Keratinocyte (primary cell): Measurements from ENCODE around the gene RELT. TPM values are rescaled to one million over a fixed set of nuclear protein-coding genes. Genes with fewer than 3 reads are reported as not detected.

Experiments
- DNase-seq: peaks from one replicate; pipeline ENCODE4 v3.0.0-alpha.2; 2011; ENCODE audit warnings: low read depth, missing footprints, low spot score
- FAIRE-seq: peaks from 2 replicates; lab custom pipeline; 2011; peaks lifted over from hg19 to GRCh38; lab: Jason Lieb, UNC
- H2AFZ ChIP-seq: 2 replicates; pipeline ENCODE4 v1.6.0; 2012; ENCODE audit warnings: low read length, control low read depth, inconsistent platforms; ENCODE audit not compliant: control insufficient read depth
- H3K27ac ChIP-seq: 2 replicates; pipeline ENCODE4 v1.5.1; 2011; ENCODE audit warnings: low read length; ENCODE audit not compliant: control insufficient read depth, insufficient read depth
- H3K27me3 ChIP-seq: 3 replicates; pipeline ENCODE4 v1.6.0; 2011; ENCODE audit warnings: low read length; ENCODE audit not compliant: control insufficient read depth, insufficient read depth; ENCODE audit errors: extremely low read depth
- H3K36me3 ChIP-seq, 2 experiments: 2 replicates in 1 of 2; 3 replicates in 1 of 2; pipeline ENCODE4 v1.5.1; 2011; ENCODE audit warnings: low read length in 2 of 2, mild to moderate bottlenecking in 1 of 2; ENCODE audit not compliant: control insufficient read depth in 2 of 2, insufficient read depth in 2 of 2; ENCODE audit errors: extremely low read depth in 1 of 2
- H3K4me1 ChIP-seq: 3 replicates; pipeline ENCODE4 v1.5.1; 2011; ENCODE audit warnings: low read length; ENCODE audit not compliant: control insufficient read depth, insufficient read depth; ENCODE audit errors: extremely low read depth
- H3K4me2 ChIP-seq: 3 replicates; pipeline ENCODE4 v1.6.0; 2011; ENCODE audit warnings: low read depth, low read length; ENCODE audit not compliant: control insufficient read depth, insufficient read depth; ENCODE audit errors: extremely low read depth
- H3K4me3 ChIP-seq, 3 experiments: fragments of 200-600 bp in 1 of 3; sonication (generic) in 1 of 3; 2 replicates in 2 of 3; 3 replicates in 1 of 3; pipeline ENCODE4 v1.5.1; 2011 to 2016; ENCODE audit warnings: low read length in 3 of 3, mild to moderate bottlenecking in 3 of 3, control low read depth in 2 of 3, inconsistent platforms in 1 of 3, low read depth in 1 of 3, mixed read lengths in 1 of 3, mixed run types in 1 of 3, moderate library complexity in 1 of 3; ENCODE audit not compliant: control insufficient read depth in 2 of 3, insufficient read depth in 2 of 3; ENCODE audit errors: extremely low read depth in 1 of 3
- H3K79me2 ChIP-seq: 2 replicates; pipeline ENCODE4 v1.6.0; 2012; ENCODE audit warnings: low read length; ENCODE audit not compliant: control insufficient read depth, insufficient read depth
- H3K9ac ChIP-seq: 3 replicates; pipeline ENCODE4 v1.6.0; 2011; ENCODE audit warnings: low read length; ENCODE audit not compliant: control insufficient read depth, insufficient read depth; ENCODE audit errors: extremely low read depth
- H3K9me1 ChIP-seq: 3 replicates; pipeline ENCODE4 v1.6.0; 2011; ENCODE audit warnings: low read length; ENCODE audit not compliant: control insufficient read depth, insufficient read depth; ENCODE audit errors: extremely low read depth
- H3K9me3 ChIP-seq: 2 replicates; pipeline ENCODE4 v1.5.1; 2012; ENCODE audit warnings: low read depth, low read length; ENCODE audit not compliant: control insufficient read depth
- H4K20me1 ChIP-seq: 3 replicates; pipeline ENCODE4 v1.6.0; 2011; ENCODE audit warnings: low read length; ENCODE audit not compliant: control insufficient read depth, insufficient read depth; ENCODE audit errors: extremely low read depth
- EZH2 ChIP-seq: IDR thresholded peaks from one replicate; pipeline ENCODE4 v1.6.1; 2012; ENCODE audit warnings: inconsistent platforms, mild to moderate bottlenecking, low read length, moderate library complexity
- dilution Hi-C: fragments of 300-500 bp; cut with MboI; formaldehyde crosslinking; loops from one replicate; pipeline ENCODE4 v1.7.0; 2020; ENCODE audit warnings: low sequenced_read_pairs; ENCODE audit not compliant: extremely low pct_ligation_motif_present
- polyA plus RNA-seq, 5 experiments: library from polyadenylated mRNA; depleted of rRNA in 3 of 5; stranded (reverse) in 3 of 5; stranded (forward) in 1 of 5; unstranded in 1 of 5; fragments of >200 nt; gene quantifications; 1 replicate in 1 of 5; 2 replicates in 3 of 5; 3 replicates in 1 of 5; pipeline versions ENCODE4 v1.2.1 to v1.2.3, GENCODE V29; 2011 to 2012; ENCODE audit warnings: missing spikeins in 2 of 5, low read depth in 1 of 5, low replicate concordance in 1 of 5
- TF ChIP-seq, protein P1 (sequence below), 3 experiments: IDR thresholded peaks in 1 of 3; conservative IDR thresholded peaks in 1 of 3; optimal IDR thresholded peaks in 1 of 3; 2 replicates in 2 of 3; 3 replicates in 1 of 3; pipeline versions ENCODE3 to v1.5.1; 2011; ENCODE audit warnings: low read length in 3 of 3, mild to moderate bottlenecking in 3 of 3, moderate library complexity in 2 of 3, control low read depth in 1 of 3, inconsistent platforms in 1 of 3; ENCODE audit not compliant: insufficient read depth in 2 of 3; ENCODE audit errors: extremely low read depth in 1 of 3

Gene RELT
- polyA plus RNA-seq, 1 donor (not counting 4 experiments of a cell fraction or from before 2014, with no cell fraction given): 4.2 TPM

- Histone ChIP-seq H2AFZ (no peak overlapping the region), H3K4me2 (no peak overlapping the region), H3K36me3 (peaks cover 9 to 14% of the 10 kb centered on the region in 2 experiments), H3K4me1 (no peaks in the 10 kb centered on the region), H3K9ac (no peak overlapping the region), H3K27ac (no peak overlapping the region), H3K79me2 (no peaks in the 10 kb centered on the region), H4K20me1 (no peaks in the 10 kb centered on the region), H3K9me1 (no peaks in the 10 kb centered on the region), H3K4me3 (no peak overlapping the region), H3K9me3 (no peaks in the 10 kb centered on the region), H3K27me3 (no peaks in the 10 kb centered on the region)
- FAIRE-seq (no peak), DNase-seq (no peak)
- dilution Hi-C loops: no loop called here
- TF ChIP-seq, protein P1, sequence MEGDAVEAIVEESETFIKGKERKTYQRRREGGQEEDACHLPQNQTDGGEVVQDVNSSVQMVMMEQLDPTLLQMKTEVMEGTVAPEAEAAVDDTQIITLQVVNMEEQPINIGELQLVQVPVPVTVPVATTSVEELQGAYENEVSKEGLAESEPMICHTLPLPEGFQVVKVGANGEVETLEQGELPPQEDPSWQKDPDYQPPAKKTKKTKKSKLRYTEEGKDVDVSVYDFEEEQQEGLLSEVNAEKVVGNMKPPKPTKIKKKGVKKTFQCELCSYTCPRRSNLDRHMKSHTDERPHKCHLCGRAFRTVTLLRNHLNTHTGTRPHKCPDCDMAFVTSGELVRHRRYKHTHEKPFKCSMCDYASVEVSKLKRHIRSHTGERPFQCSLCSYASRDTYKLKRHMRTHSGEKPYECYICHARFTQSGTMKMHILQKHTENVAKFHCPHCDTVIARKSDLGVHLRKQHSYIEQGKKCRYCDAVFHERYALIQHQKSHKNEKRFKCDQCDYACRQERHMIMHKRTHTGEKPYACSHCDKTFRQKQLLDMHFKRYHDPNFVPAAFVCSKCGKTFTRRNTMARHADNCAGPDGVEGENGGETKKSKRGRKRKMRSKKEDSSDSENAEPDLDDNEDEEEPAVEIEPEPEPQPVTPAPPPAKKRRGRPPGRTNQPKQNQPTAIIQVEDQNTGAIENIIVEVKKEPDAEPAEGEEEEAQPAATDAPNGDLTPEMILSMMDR (optimal IDR thresholded peaks at IDR 0.05 in 1 of 3, IDR thresholded peaks at IDR 0.05 in 1 of 3, conservative IDR thresholded peaks at IDR 0.05 in 1 of 3; ENCODE audit: extremely low read depth in 1 of 3, insufficient read depth in 2 of 3, low read length in 3 of 3): no peak
- no peak for TF ChIP-seq EZH2
These were observed 37.1 kb downstream of the RELT start for GRCh38 chr11:73413256-73413655.

DNA sequence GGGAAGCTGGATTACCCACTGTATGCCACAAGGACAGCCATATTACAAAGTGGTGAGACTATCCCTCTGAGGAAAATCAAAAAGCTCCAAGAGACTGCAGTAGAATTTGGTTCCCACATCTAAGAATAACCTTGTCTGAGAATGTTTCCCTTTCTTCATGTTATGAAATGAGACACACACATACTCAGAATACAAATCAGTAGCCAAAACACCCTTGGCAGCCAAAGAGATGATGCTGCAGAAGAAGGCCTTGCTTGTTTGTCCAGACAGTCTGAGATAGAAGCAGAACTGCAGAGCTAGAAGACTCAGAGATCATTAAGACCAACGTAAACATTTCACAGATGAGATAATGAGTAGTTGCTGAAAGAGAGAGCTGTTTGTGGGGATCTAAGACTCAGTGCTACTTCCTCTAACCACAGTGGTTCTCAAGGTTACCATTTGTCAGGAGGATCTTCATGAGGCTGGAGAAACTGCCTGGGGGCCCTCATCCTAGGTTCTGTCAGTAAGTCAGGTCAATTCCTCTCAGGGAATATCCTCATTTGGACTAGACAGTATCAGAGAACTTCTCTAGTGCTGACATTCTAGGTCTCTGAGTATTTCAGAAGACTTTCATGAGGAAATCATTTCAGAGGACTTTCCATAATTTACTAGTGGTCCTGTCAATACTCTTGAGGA lies 38.9 kb downstream of the RELT start:
- FAIRE-seq: no peak
- H3K4me2 ChIP-seq: no peak overlapping the region

More for the DNA sequence above, 38.9 kb downstream of the RELT start:
- DNase-seq: no peak
- Histone ChIP-seq H3K36me3 (peaks cover 4 to 5% of the 10 kb centered on the region in 2 experiments), H2AFZ (no peak overlapping the region), H3K4me3 (no peak overlapping the region), H3K9me3 (no peaks in the 10 kb centered on the region), H3K4me1 (no peaks in the 10 kb centered on the region), H3K9ac (no peak overlapping the region), H4K20me1 (no peaks in the 10 kb centered on the region), H3K9me1 (no peaks in the 10 kb centered on the region), H3K27ac (no peak overlapping the region), H3K27me3 (no peaks in the 10 kb centered on the region), H3K79me2 (no peaks in the 10 kb centered on the region)
- TF ChIP-seq, protein P1 (optimal IDR thresholded peaks at IDR 0.05 in 1 of 3, IDR thresholded peaks at IDR 0.05 in 1 of 3, conservative IDR thresholded peaks at IDR 0.05 in 1 of 3; ENCODE audit: extremely low read depth in 1 of 3, insufficient read depth in 2 of 3, low read length in 3 of 3): no peak
- no peak for TF ChIP-seq EZH2
- dilution Hi-C loops: no loop called here
